ENCODE data around the gene SEC24B.
A peak's percentile ranks its signal among the peaks of the same experiment; 100 is the strongest.
"Not testable (repeated sequence)": the region's sequence is repeated elsewhere in the genome, so short reads cannot be mapped to it uniquely, and the experiment has no call there.

Gene SEC24B

GRCh38 chr4:109506890-109507289 lies 73.3 kb downstream of the SEC24B start:
- DNase-seq (ENCODE audit: low read depth, low spot score) = no peak

- no peak for DNase-seq (ENCODE audit: low read depth, low spot score)
Observed at GRCh38 chr4:109510687-109511086, 77.1 kb downstream of the SEC24B start.

GRCh38 chr4:109511414-109511813 lies 77.8 kb downstream of the SEC24B start:
- no peak for DNase-seq (ENCODE audit: low read depth, low spot score)

GRCh38 chr4:109513368-109513767 lies 79.8 kb downstream of the SEC24B start:
- not testable (repeated sequence) for DNase-seq (ENCODE audit: low read depth, low spot score)

- DNase-seq (ENCODE audit: low read depth, low spot score) = no peak
Observed at GRCh38 chr4:109532182-109532581, 98.6 kb downstream of the SEC24B start.

GRCh38 chr4:109545401-109545800 lies 111.8 kb downstream of the SEC24B start:
- DNase-seq (ENCODE audit: low read depth, low spot score) = no peak

GRCh38 chr4:109547394-109547793 lies 113.8 kb downstream of the SEC24B start:
- no peak for DNase-seq (ENCODE audit: low read depth, low spot score)

GRCh38 chr4:109548655-109549054 lies 115.0 kb downstream of the SEC24B start:
- DNase-seq (ENCODE audit: low read depth, low spot score) = no peak

- DNase-seq (ENCODE audit: low read depth, low spot score) = no peak
Observed at GRCh38 chr4:109552237-109552636, 118.6 kb downstream of the SEC24B start.

- DNase-seq (ENCODE audit: low read depth, low spot score) = no peak
Observed at GRCh38 chr4:109553130-109553529, 119.5 kb downstream of the SEC24B start.

- no peak for DNase-seq (ENCODE audit: low read depth, low spot score)
Observed at GRCh38 chr4:109554971-109555370, 121.4 kb downstream of the SEC24B start.

- DNase-seq (ENCODE audit: low read depth, low spot score) = no peak
Observed at GRCh38 chr4:109557433-109557832, 123.8 kb downstream of the SEC24B start.

GRCh38 chr4:109558095-109558494 lies 124.5 kb downstream of the SEC24B start:
- DNase-seq (ENCODE audit: low read depth, low spot score) = peak; percentile 6

GRCh38 chr4:109559625-109559982 lies 126.0 kb downstream of the SEC24B start:
- no peak for DNase-seq (ENCODE audit: low read depth, low spot score)

- peak; percentile 95 for DNase-seq (ENCODE audit: low read depth, low spot score)
Observed at GRCh38 chr4:109559983-109560686, 126.5 kb downstream of the SEC24B start, which contains the start of gene MCUB. Gene MCUB (plus strand): TSS chr4:109560246. CDS start chr4:109560338, 92 bp downstream.

- DNase-seq (ENCODE audit: low read depth, low spot score) = peak; percentile 53
Observed at GRCh38 chr4:109560687-109561461, 127.3 kb downstream of the SEC24B start.

- DNase-seq (ENCODE audit: low read depth, low spot score) = no peak
Observed at GRCh38 chr4:109562457-109563239, 129.0 kb downstream of the SEC24B start.

GRCh38 chr4:109571494-109571893 lies 137.9 kb downstream of the SEC24B start:
- no peak for DNase-seq (ENCODE audit: low read depth, low spot score)

GRCh38 chr4:109572154-109572553 lies 138.5 kb downstream of the SEC24B start:
- no peak for DNase-seq (ENCODE audit: low read depth, low spot score)

- DNase-seq (ENCODE audit: low read depth, low spot score) = no peak
Observed at GRCh38 chr4:109574443-109574850, 140.8 kb downstream of the SEC24B start.

GRCh38 chr4:109574931-109575804 lies 141.6 kb downstream of the SEC24B start:
- DNase-seq (ENCODE audit: low read depth, low spot score) = no peak

Measured in ELF-1 (cell line).